ENCODE measurements around the gene IRF8.

DNA sequence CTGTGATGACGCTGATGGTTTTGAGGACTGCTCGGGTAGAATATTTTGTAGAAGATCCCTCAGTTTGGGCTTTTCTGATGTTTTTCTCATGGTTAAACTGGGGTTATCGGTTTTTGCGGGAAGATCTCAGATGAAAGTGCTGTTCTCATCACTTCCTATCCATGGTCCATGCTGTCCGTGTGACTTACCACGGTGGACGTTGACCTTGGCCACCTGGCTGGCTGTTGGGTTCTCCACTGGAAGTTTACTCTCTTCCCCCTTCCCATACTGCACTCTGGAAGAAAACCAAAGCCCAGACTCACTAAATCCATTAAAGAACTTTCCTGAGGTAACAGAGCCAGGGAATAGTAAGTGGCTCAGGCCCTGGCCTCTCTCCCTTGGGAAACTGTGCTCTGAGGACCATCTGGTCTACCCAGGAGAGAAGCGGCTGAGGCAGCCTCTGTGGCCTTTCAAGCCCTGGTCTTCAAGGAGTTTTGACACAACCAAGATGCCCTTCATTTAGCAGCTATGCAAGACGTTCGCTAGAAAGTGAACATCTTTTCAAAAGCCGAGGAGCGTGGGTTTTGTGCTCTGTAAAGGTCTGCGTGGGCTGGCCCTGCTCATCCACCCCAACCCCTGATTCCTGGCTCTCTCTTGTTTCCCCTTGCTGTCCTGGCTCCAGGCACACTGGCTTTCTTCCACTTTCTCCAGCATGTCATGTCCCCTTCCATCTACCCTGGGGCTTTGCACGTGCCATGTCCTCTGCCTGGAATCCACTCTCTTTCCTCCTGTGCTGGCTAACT is 43.1 kb downstream of the IRF8 start:
- TF ChIP-seq, protein P1, sequence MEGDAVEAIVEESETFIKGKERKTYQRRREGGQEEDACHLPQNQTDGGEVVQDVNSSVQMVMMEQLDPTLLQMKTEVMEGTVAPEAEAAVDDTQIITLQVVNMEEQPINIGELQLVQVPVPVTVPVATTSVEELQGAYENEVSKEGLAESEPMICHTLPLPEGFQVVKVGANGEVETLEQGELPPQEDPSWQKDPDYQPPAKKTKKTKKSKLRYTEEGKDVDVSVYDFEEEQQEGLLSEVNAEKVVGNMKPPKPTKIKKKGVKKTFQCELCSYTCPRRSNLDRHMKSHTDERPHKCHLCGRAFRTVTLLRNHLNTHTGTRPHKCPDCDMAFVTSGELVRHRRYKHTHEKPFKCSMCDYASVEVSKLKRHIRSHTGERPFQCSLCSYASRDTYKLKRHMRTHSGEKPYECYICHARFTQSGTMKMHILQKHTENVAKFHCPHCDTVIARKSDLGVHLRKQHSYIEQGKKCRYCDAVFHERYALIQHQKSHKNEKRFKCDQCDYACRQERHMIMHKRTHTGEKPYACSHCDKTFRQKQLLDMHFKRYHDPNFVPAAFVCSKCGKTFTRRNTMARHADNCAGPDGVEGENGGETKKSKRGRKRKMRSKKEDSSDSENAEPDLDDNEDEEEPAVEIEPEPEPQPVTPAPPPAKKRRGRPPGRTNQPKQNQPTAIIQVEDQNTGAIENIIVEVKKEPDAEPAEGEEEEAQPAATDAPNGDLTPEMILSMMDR (IDR thresholded peaks at IDR 0.05 in 4 of 5, conservative IDR thresholded peaks at IDR 0.05 in 1 of 5) = no peak
- no peak for TF ChIP-seq POLR2A (IDR thresholded peaks at IDR 0.05)

Data from gastrocnemius medialis (tissue), 4 donors.